Chondrocyte (in vitro differentiated cells): ENCODE measurements around the gene PTCD2. TPM values are rescaled to one million over a fixed set of nuclear protein-coding genes. Genes with fewer than 3 reads are reported as not detected.

Experiments used
- DNase-seq: peaks from one replicate; pipeline ENCODE4 v3.0.0; 2021; ENCODE audit warnings: mixed read lengths, low spot score
- H3K27ac Mint-ChIP-seq: one replicate; pipeline ENCODE4 v1.8.0; 2021; ENCODE audit warnings: mild to moderate bottlenecking, moderate library complexity, mixed read lengths; ENCODE audit not compliant: unreplicated experiment
- H3K27me3 Mint-ChIP-seq: 2 replicates; pipeline ENCODE4 v1.8.0; 2021; ENCODE audit warnings: low read depth, mixed read lengths
- H3K36me3 Mint-ChIP-seq: 2 replicates; pipeline ENCODE4 v1.8.0; 2021; ENCODE audit warnings: low read depth, mixed read lengths
- H3K4me1 Mint-ChIP-seq: 2 replicates; pipeline ENCODE4 v1.8.0; 2021; ENCODE audit warnings: low read depth, mild to moderate bottlenecking, mixed read lengths
- H3K4me3 Mint-ChIP-seq: one replicate; pipeline ENCODE4 v1.8.0; 2021; ENCODE audit warnings: mild to moderate bottlenecking, moderate library complexity, mixed read lengths; ENCODE audit not compliant: unreplicated experiment
- H3K9me3 Mint-ChIP-seq: 2 replicates; pipeline ENCODE4 v1.8.0; 2021; ENCODE audit warnings: low read depth, mixed read lengths
- total RNA-seq: library from RNA; stranded (reverse); gene quantifications from 3 replicates; pipeline ENCODE4 v1.2.1, GENCODE V29; 2021
- TF ChIP-seq, protein P1 (sequence below): fragments of 200-600 bp; sonication (generic); IDR thresholded peaks from 2 replicates; pipeline ENCODE4 v1.5.0; 2021; ENCODE audit warnings: antibody characterized with exemption, mild to moderate bottlenecking, moderate library complexity

The PTCD2 gene
- total RNA-seq, 1 donor from 2014 or later: 8.5 TPM

DNA sequence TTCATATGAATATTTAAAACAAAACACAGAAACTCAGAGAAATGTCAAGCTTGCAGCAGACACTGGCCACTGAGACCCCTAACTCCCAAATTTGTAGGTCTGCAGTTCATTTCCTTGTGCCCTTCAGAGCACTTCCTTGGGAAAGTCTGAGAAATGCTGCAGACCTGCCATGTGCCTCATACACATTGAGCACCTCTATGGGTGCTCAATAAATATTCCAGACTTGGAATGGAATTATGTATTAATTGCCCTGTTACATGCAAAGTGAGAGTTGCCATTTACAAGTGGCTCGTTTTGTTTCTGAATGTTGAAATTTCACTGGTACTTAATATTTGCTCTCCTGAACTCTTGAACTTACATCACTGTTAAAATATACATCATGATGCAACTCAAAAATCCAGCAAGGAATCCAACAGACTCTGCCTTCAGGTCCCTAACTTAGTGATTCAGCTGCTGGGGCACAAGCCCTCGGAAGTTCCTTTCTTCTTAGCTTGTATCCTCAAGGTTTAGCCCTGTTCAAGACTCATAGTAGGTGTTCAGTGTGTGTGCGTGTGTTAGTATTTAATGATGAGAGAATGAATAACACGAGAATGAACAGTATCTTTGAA lies 90.6 kb downstream of the PTCD2 start:
- Mint-ChIP-seq H3K27me3 (no peaks in the 10 kb centered on the region), H3K4me1 (no peaks in the 10 kb centered on the region), H3K36me3 (no peaks in the 10 kb centered on the region), H3K9me3 (no peaks in the 10 kb centered on the region), H3K4me3 (no peak overlapping the region), H3K27ac (peak overlapping the region; percentile 70)
- TF ChIP-seq, protein P1, sequence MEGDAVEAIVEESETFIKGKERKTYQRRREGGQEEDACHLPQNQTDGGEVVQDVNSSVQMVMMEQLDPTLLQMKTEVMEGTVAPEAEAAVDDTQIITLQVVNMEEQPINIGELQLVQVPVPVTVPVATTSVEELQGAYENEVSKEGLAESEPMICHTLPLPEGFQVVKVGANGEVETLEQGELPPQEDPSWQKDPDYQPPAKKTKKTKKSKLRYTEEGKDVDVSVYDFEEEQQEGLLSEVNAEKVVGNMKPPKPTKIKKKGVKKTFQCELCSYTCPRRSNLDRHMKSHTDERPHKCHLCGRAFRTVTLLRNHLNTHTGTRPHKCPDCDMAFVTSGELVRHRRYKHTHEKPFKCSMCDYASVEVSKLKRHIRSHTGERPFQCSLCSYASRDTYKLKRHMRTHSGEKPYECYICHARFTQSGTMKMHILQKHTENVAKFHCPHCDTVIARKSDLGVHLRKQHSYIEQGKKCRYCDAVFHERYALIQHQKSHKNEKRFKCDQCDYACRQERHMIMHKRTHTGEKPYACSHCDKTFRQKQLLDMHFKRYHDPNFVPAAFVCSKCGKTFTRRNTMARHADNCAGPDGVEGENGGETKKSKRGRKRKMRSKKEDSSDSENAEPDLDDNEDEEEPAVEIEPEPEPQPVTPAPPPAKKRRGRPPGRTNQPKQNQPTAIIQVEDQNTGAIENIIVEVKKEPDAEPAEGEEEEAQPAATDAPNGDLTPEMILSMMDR: no peak
- no peak for DNase-seq

DNA sequence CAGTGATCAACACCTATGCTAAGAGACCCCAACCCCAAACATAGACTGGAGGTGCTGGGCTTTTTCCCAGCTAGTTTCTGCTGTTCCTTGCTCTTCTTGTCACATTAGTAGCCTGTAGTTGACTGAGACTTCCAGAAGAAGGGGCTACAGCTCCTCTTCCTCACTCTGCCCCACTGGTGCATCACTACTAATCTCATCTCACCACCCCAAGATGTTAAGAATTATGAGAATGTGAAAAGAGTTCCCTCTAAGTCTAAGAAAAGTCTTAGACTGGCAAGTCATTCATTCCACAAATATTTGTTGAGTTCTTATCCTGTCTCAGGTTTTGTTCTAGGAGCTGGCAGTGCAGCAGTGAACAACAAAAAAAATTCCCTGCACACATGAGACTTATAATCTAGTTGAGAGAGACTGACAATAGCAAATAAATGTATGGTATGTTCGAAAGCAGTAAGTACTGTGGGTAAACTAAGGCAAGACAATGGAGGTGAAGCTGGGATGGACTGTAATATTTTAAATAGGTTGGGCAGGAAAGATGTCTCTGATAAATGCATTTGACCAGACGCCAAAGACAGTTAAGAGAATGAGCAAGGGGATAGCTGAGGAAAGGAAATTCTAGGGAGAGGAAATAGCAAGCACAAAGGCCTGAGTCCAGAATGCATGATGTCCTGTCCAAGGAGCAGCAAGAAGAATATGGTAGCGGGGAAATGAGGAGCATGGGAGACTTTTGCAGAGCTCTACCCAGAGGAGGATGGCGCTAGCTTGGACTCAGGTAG lies 92.3 kb downstream of the PTCD2 start:
- H3K4me3 Mint-ChIP-seq: no peak overlapping the region
- no peaks in the 10 kb centered on the region for H3K9me3 Mint-ChIP-seq
- TF ChIP-seq, protein P1: peak; percentile 74
- peaks cover 4% of the 10 kb centered on the region for H3K4me1 Mint-ChIP-seq
- no peaks in the 10 kb centered on the region for H3K36me3 Mint-ChIP-seq
- H3K27me3 Mint-ChIP-seq: no peaks in the 10 kb centered on the region
- no peak overlapping the region for H3K27ac Mint-ChIP-seq
- DNase-seq: no peak

GRCh38 chr5:72415616-72416325 lies 95.6 kb downstream of the PTCD2 start:
- TF ChIP-seq, protein P1: no peak
- peak overlapping the region; percentile 9 for H3K27ac Mint-ChIP-seq
- no peaks in the 10 kb centered on the region for H3K36me3 Mint-ChIP-seq
- DNase-seq: no peak
- peaks cover 4% of the 10 kb centered on the region for H3K4me1 Mint-ChIP-seq
- H3K9me3 Mint-ChIP-seq: no peaks in the 10 kb centered on the region
- no peaks in the 10 kb centered on the region for H3K27me3 Mint-ChIP-seq
- no peak overlapping the region for H3K4me3 Mint-ChIP-seq

DNA sequence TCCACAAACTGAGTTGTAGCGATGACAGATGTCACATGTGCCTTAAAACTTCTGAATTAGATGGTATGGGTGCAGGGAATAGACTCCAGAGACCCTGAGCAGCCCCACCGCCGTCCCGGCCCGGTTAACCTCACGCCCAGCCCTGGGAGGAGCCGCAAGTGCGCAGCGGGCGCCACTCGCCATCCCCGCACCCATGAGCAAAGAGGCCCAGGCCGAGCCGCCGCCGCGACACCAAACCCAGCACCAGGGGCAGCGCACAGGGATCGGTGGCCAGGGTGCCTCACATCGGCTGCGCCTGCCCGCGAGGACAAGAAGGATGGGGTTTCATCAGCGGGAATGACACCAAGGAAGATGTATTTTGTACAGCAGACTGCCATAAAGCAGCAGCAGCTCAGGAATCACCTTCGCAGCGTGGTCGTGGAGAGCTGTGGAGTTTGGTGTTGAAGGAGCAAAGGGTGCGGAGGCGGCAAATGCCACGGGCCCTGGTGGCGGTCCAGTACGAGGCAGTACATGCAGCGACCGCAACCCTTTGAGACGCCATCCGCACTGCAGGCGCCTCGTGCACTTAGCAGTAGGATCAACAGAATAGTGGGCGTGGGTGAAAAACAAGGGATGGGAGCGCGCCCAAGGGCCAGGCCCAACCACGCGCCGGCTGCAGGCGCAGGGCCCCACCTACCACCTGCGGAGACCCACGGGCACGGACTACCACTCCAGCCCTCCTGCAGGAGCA lies 97.3 kb downstream of the PTCD2 start:
- H3K4me1 Mint-ChIP-seq: peaks cover 4% of the 10 kb centered on the region
- DNase-seq: no peak

More for the DNA sequence above, 97.3 kb downstream of the PTCD2 start:
- no peaks in the 10 kb centered on the region for H3K9me3 Mint-ChIP-seq
- H3K27ac Mint-ChIP-seq: no peak overlapping the region
- no peaks in the 10 kb centered on the region for H3K36me3 Mint-ChIP-seq
- H3K27me3 Mint-ChIP-seq: no peaks in the 10 kb centered on the region
- no peak overlapping the region for H3K4me3 Mint-ChIP-seq
- TF ChIP-seq, protein P1: no peak

Other genes with a start within 250 kb of the PTCD2 start
- 316 to 411 TPM (median 409 TPM) in 3 replicates for gene MAP1B, start 212.9 kb upstream of the PTCD2 start, total RNA-seq
- gene MRPS27, start 133 bp upstream of the PTCD2 start, total RNA-seq: 26.0 to 38.0 TPM (median 33.3 TPM) in 3 replicates
- not detected in 3 replicates for gene ZNF366, start 187.0 kb downstream of the PTCD2 start, total RNA-seq